Thoracic aorta (tissue), 2 donors: ENCODE data around the gene LAMA1. TPM values are rescaled to one million over a fixed set of nuclear protein-coding genes. Genes with fewer than 3 reads are reported as not detected.
"Not testable (repeated sequence)": the region's sequence is repeated elsewhere in the genome, so short reads cannot be mapped to it uniquely, and the experiment has no call there.

Experiments
- ATAC-seq: fragments of 150-250 bp; one replicate; pipeline ENCODE4 v1.8.0; 2017; ENCODE audit warnings: low read depth; ENCODE audit not compliant: insufficient number of reproducible peaks, low FRiP score
- DNase-seq: peaks from one replicate; pipeline ENCODE4 v3.0.0-alpha.2; 2020; ENCODE audit warnings: low spot score
- H3K27ac ChIP-seq, 2 donors: fragments of 200-600 bp; sonication (generic); 1 replicate in 1 of 2; 2 replicates in 1 of 2; pipeline ENCODE4 v1.5.1; 2016; ENCODE audit warnings: mild to moderate bottlenecking in 2 of 2, moderate library complexity in 2 of 2
- H3K27me3 ChIP-seq: fragments of 200-600 bp; sonication (generic); replicated peaks from 2 replicates; pipeline ENCODE4 v1.6.0; 2016; ENCODE audit warnings: mild to moderate bottlenecking; ENCODE audit not compliant: insufficient read depth
- H3K36me3 ChIP-seq: fragments of 200-600 bp; sonication (generic); one replicate; pipeline ENCODE4 v1.5.1; 2016
- H3K4me1 ChIP-seq, 2 donors: fragments of 200-600 bp; sonication (generic); 1 replicate in 1 of 2; 2 replicates in 1 of 2; pipeline versions ENCODE4 v1.5.1 to v1.6.0; 2016; ENCODE audit warnings: low read depth in 2 of 2, mild to moderate bottlenecking in 1 of 2; ENCODE audit not compliant: control insufficient read depth in 1 of 2
- H3K4me3 ChIP-seq: fragments of 200-600 bp; sonication (generic); 2 replicates; pipeline ENCODE4 v1.5.1; 2016; ENCODE audit warnings: mild to moderate bottlenecking
- H3K9me3 ChIP-seq: fragments of 200-600 bp; sonication (generic); 2 replicates; pipeline ENCODE4 v1.5.1; 2016
- CTCF ChIP-seq: fragments of 200-600 bp; sonication (generic); IDR thresholded peaks from one replicate; pipeline ENCODE4 v1.5.1; 2019; ENCODE audit warnings: antibody characterized with exemption
- total RNA-seq, 2 donors: library from RNA; depleted of rRNA; stranded (reverse); fragments of >200 nt; gene quantifications; one replicate each; pipeline versions ENCODE4 v1.1.0 to v1.2.3, GENCODE V29; 2016

LAMA1 gene
- total RNA-seq, 2 donors from 2014 or later: 0.56 TPM; not detected in 1

- Histone ChIP-seq H3K9me3 (no peaks in the 10 kb centered on the region), H3K27me3 (no peaks in the 10 kb centered on the region), H3K4me3 (no peak overlapping the region), H3K4me1 (no peaks in the 10 kb centered on the region), H3K36me3 (no peaks in the 10 kb centered on the region), H3K27ac (no peak overlapping the region)
- TF ChIP-seq CTCF: no peak
- DNase-seq: no peak
- no peak for ATAC-seq
Measured at GRCh38 chr18:6940451-6940850, 177.1 kb downstream of the LAMA1 start.

- no peak overlapping the region for H3K4me3 ChIP-seq
- ATAC-seq (no peak), DNase-seq (no peak)
- H3K9me3 ChIP-seq: no peaks in the 10 kb centered on the region
- H3K27ac ChIP-seq: no peak overlapping the region
- no peaks in the 10 kb centered on the region for H3K36me3 ChIP-seq
- no peaks in the 10 kb centered on the region for H3K4me1 ChIP-seq
- TF ChIP-seq CTCF: no peak
- H3K27me3 ChIP-seq: no peaks in the 10 kb centered on the region
Measured at GRCh38 chr18:6939972-6940371, 177.6 kb downstream of the LAMA1 start.

GRCh38 chr18:6938403-6938802, 179.2 kb downstream of the LAMA1 start:
- H3K27me3 ChIP-seq, H3K36me3 ChIP-seq, ATAC-seq, H3K9me3 ChIP-seq, H3K4me3 ChIP-seq, H3K27ac ChIP-seq, DNase-seq, H3K4me1 ChIP-seq: not testable (repeated sequence)

- Histone ChIP-seq H3K9me3 (no peaks in the 10 kb centered on the region), H3K4me3 (no peak overlapping the region), H3K4me1 (no peaks in the 10 kb centered on the region), H3K27me3 (no peaks in the 10 kb centered on the region), H3K36me3 (no peaks in the 10 kb centered on the region), H3K27ac (no peak overlapping the region)
- ATAC-seq (no peak), DNase-seq (no peak)
- TF ChIP-seq CTCF: no peak
Measured at GRCh38 chr18:6938003-6938402, 179.6 kb downstream of the LAMA1 start.

- Histone ChIP-seq H3K27me3 (no peaks in the 10 kb centered on the region), H3K36me3 (no peaks in the 10 kb centered on the region), H3K4me1 (no peaks in the 10 kb centered on the region), H3K27ac (no peak overlapping the region), H3K4me3 (no peak overlapping the region), H3K9me3 (no peaks in the 10 kb centered on the region)
- TF ChIP-seq CTCF: no peak
- ATAC-seq (no peak), DNase-seq (no peak)
Measured at GRCh38 chr18:6934859-6935258, 182.7 kb downstream of the LAMA1 start.

GRCh38 chr18:6929370-6930102, 188.1 kb downstream of the LAMA1 start:
- TF ChIP-seq CTCF: no peak
- no peaks in the 10 kb centered on the region for H3K36me3 ChIP-seq
- H3K4me1 ChIP-seq: no peaks in the 10 kb centered on the region
- DNase-seq (no peak), ATAC-seq (no peak)
- no peak overlapping the region for H3K4me3 ChIP-seq
- no peaks in the 10 kb centered on the region for H3K9me3 ChIP-seq
- H3K27ac ChIP-seq: no peak overlapping the region
- no peaks in the 10 kb centered on the region for H3K27me3 ChIP-seq
